Duodenal mucosa (tissue), 2 donors: ENCODE results near the gene RNF224.
A peak's percentile ranks its signal among the peaks of the same experiment; 100 is the strongest.

Source experiments
- H3K27ac ChIP-seq: one replicate; pipeline ENCODE4 v1.7.0; 2013; ENCODE audit warnings: low read depth, low read length
- H3K27me3 ChIP-seq, 2 donors: one replicate each; pipeline ENCODE4 v1.7.0; 2013; ENCODE audit warnings: low read length in 2 of 2, control low read depth in 1 of 2; ENCODE audit not compliant: insufficient read depth in 2 of 2, control insufficient read depth in 1 of 2
- H3K36me3 ChIP-seq, 2 donors: one replicate each; pipeline ENCODE4 v1.7.0; 2013; ENCODE audit warnings: low read length in 2 of 2, control low read depth in 1 of 2; ENCODE audit not compliant: insufficient read depth in 2 of 2, control insufficient read depth in 1 of 2
- H3K4me1 ChIP-seq, 2 donors: one replicate each; pipeline ENCODE4 v1.7.0; 2013; ENCODE audit warnings: low read length in 2 of 2, control low read depth in 1 of 2; ENCODE audit not compliant: insufficient read depth in 2 of 2, control insufficient read depth in 1 of 2
- H3K4me3 ChIP-seq, 2 donors: one replicate each; pipeline ENCODE4 v1.7.0; 2013; ENCODE audit warnings: low read length in 2 of 2, low read depth in 1 of 2
- H3K9ac ChIP-seq, 2 donors: one replicate each; pipeline ENCODE4 v1.7.0; 2013; ENCODE audit warnings: low read length in 2 of 2, low read depth in 1 of 2
- H3K9me3 ChIP-seq, 2 donors: one replicate each; pipeline ENCODE4 v1.7.0; 2013; ENCODE audit warnings: low read length in 2 of 2, control low read depth in 1 of 2; ENCODE audit not compliant: control insufficient read depth in 1 of 2

The RNF224 gene

DNA sequence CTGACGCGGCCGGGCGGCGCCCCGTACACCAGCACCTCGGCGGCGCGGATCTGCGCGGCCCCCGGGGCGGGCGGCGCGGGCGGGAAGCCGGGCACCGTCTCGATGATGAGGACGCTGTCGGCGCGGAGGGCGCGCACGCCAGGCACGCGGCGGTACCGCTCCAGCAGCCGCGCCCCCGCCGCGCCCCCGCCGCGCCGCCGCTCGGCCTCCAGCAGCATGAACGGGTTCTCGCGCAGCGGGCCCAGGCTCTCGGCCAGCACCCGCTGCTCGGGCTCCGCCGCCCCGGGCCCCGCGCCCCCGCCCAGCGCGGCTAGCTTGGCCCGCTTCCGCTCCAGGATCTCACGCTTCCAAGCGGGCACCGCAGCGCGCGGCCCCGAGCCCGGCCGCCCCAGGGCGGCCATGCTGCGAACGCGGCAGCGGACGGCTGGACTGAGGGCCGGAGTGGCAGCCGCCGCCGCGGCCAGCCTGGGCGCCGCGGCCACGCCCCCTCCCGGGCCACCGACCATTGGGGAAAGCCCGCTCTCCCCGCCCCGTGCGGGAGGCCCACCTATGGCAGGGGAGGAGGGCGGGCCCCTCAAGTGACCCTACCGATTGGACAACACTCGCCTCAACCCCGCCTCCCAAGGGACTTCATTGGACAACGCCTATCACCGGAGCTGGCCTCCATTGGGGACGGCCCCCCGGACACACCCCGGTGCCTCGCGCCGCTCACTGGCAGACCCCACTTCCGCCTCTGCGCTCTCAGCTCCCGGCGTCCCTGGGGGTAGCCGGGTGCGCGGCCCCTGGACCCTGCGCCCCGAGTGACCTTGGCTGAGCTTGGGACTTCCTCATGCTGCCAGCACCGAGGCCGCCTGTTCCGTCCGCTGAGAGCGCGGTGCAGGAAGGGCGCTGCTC lies 26.7 kb upstream of the RNF224 start, which contains the start of gene TPRN:
Gene TPRN, minus strand, starts transcription at position 431 of the 894 bp plus-strand sequence. Its CDS starts 30 bp downstream, at position 401.
- H3K4me3 ChIP-seq: peak within 1 kb of the TSS; percentile 81
- H3K4me1 ChIP-seq: peaks cover 43 to 64% of the 10 kb centered on the region in 2 donors
- H3K9ac ChIP-seq: peak within 1 kb of the TSS; percentile 69 to 88
- no peaks in the 10 kb centered on the region for H3K27me3 ChIP-seq
- no peaks in the 10 kb centered on the region for H3K36me3 ChIP-seq
- H3K27ac ChIP-seq: peak within 1 kb of the TSS; percentile 83
- no peaks in the 10 kb centered on the region for H3K9me3 ChIP-seq

DNA sequence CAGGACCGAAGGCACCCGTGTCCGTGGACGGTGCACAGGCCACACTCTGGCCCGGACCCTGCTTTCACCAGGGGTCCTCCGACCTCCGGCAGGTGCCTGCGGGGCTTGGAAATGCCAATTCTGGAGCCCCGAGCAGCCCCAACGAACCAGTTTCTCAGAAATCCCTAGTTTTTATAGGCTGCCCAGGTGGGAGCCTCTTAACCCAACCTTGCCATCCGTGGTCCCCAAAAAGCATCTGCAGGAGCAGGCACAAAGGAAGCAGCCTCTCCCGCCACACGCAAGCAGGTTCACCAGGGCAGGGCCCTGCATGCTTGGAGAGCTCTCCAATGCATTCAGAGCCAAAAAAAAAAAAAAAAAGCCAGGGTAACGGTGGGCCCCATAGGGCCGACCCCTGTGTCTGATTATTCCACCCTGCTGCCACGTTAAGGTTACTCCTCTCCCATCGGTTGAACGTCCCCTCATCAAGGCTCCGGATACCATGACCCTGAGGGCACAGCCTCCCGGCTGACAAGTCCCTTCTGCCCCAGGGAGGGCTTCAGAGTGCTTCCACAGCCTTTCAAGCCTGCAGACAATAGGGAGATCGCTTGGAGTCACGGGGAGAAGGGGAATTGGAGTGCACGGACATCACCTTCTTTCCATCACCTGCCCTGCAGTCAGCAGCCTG lies 26.0 kb upstream of the RNF224 start:
- H3K4me3 ChIP-seq: peak overlapping the region; percentile 81
- H3K4me1 ChIP-seq: peaks cover 42 to 63% of the 10 kb centered on the region in 2 donors
- H3K9ac ChIP-seq: peak overlapping the region; percentile 61 to 88

DNA sequence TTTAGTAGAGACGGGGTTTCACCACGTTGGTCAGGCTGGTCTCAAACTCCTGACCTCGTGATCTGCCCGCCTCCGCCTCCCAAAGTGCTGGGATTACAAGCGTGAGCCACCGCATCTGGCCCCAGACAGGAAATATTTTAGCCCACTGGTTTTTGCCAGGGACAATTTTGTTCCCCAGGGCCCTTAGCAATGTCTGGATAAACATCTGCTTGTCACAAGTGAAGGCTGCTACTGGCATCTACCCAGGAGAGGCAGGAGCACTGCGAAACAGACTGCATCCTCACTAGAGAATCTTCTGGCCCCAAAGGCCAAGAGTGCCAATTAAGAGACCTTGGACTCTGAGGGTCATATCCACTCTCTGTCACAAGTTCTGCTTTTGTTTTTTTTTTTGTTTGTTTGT lies 24.3 kb upstream of the RNF224 start:
- no peaks in the 10 kb centered on the region for H3K27me3 ChIP-seq
- H3K9me3 ChIP-seq: no peaks in the 10 kb centered on the region
- H3K9ac ChIP-seq: no peak overlapping the region
- no peak overlapping the region for H3K4me3 ChIP-seq
- H3K4me1 ChIP-seq: peaks cover 46 to 69% of the 10 kb centered on the region in 2 donors
- H3K36me3 ChIP-seq: peaks cover 0 to 6% of the 10 kb centered on the region in 2 donors
- H3K27ac ChIP-seq: no peak overlapping the region

More for the DNA sequence above, 26.0 kb upstream of the RNF224 start:
- H3K9me3 ChIP-seq: no peaks in the 10 kb centered on the region
- H3K27me3 ChIP-seq: no peaks in the 10 kb centered on the region
- no peaks in the 10 kb centered on the region for H3K36me3 ChIP-seq
- H3K27ac ChIP-seq: peak overlapping the region; percentile 70

DNA sequence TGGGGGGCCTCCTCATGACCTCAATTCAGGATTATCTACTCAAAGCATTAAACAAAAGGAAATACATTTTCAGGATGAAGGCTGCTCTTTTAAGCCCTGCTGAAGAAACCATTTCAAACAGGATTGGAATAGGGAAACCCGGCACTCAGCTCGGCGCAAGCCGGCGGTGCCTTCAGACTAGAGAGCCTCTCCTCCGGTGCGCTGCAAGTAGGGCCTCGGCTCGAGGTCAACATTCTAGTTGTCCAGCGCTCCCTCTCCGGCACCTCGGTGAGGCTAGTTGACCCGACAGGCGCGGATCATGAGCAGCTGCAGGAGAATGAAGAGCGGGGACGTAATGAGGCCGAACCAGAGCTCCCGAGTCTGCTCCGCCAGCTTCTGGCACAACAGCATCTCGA lies 22.6 kb upstream of the RNF224 start:
- H3K36me3 ChIP-seq: peaks cover 0 to 9% of the 10 kb centered on the region in 2 donors
- H3K27ac ChIP-seq: no peak overlapping the region
- no peaks in the 10 kb centered on the region for H3K27me3 ChIP-seq
- peak overlapping the region; percentile 83 to 95 for H3K9ac ChIP-seq
- H3K4me3 ChIP-seq: peak overlapping the region; percentile 99
- peaks cover 40 to 53% of the 10 kb centered on the region in 2 donors for H3K4me1 ChIP-seq
- H3K9me3 ChIP-seq: no peaks in the 10 kb centered on the region

DNA sequence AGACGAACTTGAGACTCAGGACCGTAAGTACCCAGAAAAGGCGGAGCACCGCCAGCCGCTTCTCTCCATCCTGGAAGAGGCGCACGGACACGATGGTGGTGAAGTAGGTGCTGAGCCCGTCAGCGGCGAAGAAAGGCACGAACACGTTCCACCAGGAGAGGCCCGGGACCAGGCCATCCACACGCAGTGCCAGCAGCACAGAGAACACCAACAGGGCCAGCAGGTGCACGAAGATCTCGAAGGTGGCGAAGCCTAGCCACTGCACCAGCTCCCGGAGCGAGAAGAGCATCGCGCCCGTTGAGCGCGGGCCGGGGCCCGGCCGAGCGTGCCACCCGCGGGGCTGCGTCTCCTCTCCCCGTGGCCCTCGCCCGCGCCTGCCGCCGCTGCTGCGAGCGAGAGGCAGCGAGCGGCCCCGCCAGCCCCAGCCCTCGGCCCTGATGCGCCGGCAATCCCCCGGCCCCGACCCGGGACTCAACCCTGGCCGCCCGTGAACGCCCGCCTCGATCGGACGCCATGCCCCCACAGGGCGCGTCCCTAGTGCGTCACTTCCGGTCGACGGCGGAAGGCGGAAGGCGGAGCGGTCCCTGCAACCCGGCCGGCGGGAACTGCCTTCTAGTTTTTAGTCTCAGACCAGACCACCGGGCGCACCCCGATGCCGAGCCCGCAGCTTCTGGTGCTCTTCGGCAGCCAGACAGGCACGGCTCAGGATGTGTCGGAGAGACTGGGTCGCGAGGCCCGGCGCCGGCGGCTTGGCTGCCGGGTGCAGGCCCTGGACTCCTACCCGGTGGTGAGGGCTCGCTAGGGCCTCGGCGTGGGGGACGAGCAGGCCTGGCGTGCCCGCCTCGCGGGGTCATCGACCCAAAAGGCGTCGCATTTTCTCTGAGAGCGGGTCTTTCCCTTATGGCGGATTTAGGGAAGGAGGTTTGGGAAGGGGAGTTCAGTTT lies 21.9 kb upstream of the RNF224 start, which contains the start of the genes NDOR1 and TMEM203:
Gene NDOR1, plus strand, starts transcription at position 575 of the 944 bp plus-strand sequence. Its CDS starts 78 bp downstream, at position 653.
Gene TMEM203, minus strand, starts transcription at position 523 of the 944 bp plus-strand sequence. Its CDS starts 234 bp downstream, at position 289.
- Histone ChIP-seq H3K4me3 (peak within 1 kb of the TSS; percentile 99), H3K4me1 (peaks cover 40 to 53% of the 10 kb centered on the region in 2 donors), H3K27ac (peak within 1 kb of the TSS; percentile 70), H3K36me3 (peaks cover 0 to 9% of the 10 kb centered on the region in 2 donors), H3K9me3 (no peaks in the 10 kb centered on the region), H3K9ac (peak within 1 kb of the TSS; percentile 83 to 95), H3K27me3 (no peaks in the 10 kb centered on the region)

DNA sequence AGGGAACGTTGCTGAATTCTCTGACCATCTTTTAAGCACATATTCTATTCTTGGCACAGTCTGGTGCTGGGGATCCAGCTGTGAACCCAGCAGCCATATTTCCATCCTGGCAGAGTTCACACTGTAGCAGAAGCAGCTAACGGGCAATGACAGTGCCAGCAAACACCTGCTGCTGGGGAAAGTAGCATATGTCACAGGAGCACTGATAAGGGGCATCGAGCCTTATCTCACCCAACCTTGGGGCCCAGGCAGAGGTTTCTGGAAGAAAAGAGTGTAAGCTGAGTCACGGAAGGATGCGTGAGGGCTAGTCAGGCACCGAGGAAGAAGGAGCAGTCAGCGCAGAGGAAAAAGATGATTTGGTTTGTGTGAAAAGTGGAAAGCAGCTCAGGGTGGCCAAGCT lies 20.7 kb upstream of the RNF224 start:
- H3K4me3 ChIP-seq: peak overlapping the region; percentile 99
- H3K36me3 ChIP-seq: peaks cover 0 to 9% of the 10 kb centered on the region in 2 donors
- no peaks in the 10 kb centered on the region for H3K9me3 ChIP-seq
- peaks cover 34 to 48% of the 10 kb centered on the region in 2 donors for H3K4me1 ChIP-seq
- H3K27me3 ChIP-seq: no peaks in the 10 kb centered on the region
- H3K9ac ChIP-seq: peak overlapping the region; percentile 83 to 95
- H3K27ac ChIP-seq: no peak overlapping the region

DNA sequence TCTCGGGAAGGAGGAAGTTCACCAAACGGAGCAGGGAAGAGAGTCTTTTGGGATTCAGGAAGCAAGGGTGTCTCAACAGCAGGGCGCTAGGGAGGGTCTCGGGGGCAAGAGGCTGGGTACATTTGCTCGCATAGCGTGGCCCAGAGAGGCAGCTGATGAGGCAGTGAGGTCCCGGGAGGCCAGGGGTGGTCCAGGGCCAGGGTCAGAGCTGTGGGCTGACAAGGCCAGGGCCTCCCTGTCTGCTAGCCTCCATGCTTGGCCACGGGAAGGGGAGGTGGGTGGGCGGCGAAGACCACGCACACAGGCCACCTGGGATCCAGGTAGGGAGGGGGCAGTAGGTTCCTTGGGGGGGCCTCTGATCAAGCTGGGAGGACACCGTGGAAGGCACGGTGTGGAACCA lies 15.8 kb upstream of the RNF224 start:
- H3K9ac ChIP-seq: no peak overlapping the region
- no peaks in the 10 kb centered on the region for H3K9me3 ChIP-seq
- no peak overlapping the region for H3K4me3 ChIP-seq
- H3K27me3 ChIP-seq: no peaks in the 10 kb centered on the region
- H3K27ac ChIP-seq: no peak overlapping the region
- peaks cover 5 to 10% of the 10 kb centered on the region in 2 donors for H3K4me1 ChIP-seq
- H3K36me3 ChIP-seq: peaks cover 0 to 17% of the 10 kb centered on the region in 2 donors

DNA sequence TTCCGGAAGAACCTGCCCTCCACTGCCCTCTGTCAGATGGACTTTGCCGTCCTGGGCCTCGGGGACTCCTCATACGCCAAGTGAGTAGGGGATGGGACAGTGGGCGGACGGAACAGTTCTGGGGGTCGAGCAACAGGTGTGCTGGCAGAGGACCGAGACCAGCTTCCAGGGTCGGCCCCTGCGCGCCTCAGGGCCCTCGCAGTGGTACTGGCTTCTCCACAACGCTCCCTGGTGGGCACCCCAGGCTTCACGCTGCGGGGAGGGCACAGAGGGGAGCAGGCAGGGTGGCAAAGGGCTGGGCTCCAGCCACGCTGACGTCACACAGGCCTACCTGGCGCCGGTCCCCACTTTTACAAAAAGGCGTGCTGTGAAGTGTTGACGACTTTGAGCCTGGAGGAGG lies 14.8 kb upstream of the RNF224 start:
- H3K9ac ChIP-seq: no peak overlapping the region
- no peak overlapping the region for H3K27ac ChIP-seq
- no peak overlapping the region for H3K4me3 ChIP-seq
- no peaks in the 10 kb centered on the region for H3K27me3 ChIP-seq
- no peaks in the 10 kb centered on the region for H3K9me3 ChIP-seq
- peaks cover 0 to 10% of the 10 kb centered on the region in 2 donors for H3K4me1 ChIP-seq
- H3K36me3 ChIP-seq: peaks cover 0 to 11% of the 10 kb centered on the region in 2 donors
